HEK293 (cell line): ENCODE measurements around the gene CSPG4.

Experiments used
- CTCF ChIA-PET: fragments of 350-600 bp; formaldehyde crosslinking; extraction: SDS; loops from one replicate; lab custom pipeline; 2021; ENCODE audit warnings: antibody characterized with exemption; lab: Yijun Ruan, JAX
- POLR2A ChIA-PET: fragments of 300-600 bp; formaldehyde crosslinking; extraction: SDS; loops from one replicate; lab custom pipeline; 2020; ENCODE audit warnings: antibody characterized with exemption, inconsistent platforms; lab: Yijun Ruan, JAX
- H3K27ac ChIP-seq: fragments of 200-500 bp; sonication (Bioruptor generic); 2 replicates; pipeline ENCODE4 v1.5.1; 2014; ENCODE audit warnings: low read depth, low read length, control low read depth, inconsistent platforms; ENCODE audit errors: extremely low read depth
- H3K36me3 ChIP-seq, 2 experiments: fragments of 200-500 bp in 1 of 2; sonication (Bioruptor generic) in 1 of 2; 1 replicate in 1 of 2; 2 replicates in 1 of 2; pipeline ENCODE4 v1.5.1; 2014 to 2017; ENCODE audit warnings: inconsistent platforms in 2 of 2, low read length in 2 of 2; ENCODE audit not compliant: control insufficient read depth in 2 of 2, insufficient read depth in 1 of 2
- H3K4me1 ChIP-seq: fragments of 200-500 bp; sonication (Bioruptor generic); 2 replicates; pipeline ENCODE4 v1.5.1; 2014; ENCODE audit warnings: mild to moderate bottlenecking, low read length, inconsistent platforms; ENCODE audit not compliant: control insufficient read depth, insufficient read depth
- H3K4me3 ChIP-seq: 2 replicates; pipeline ENCODE4 v1.5.1; 2011; ENCODE audit warnings: low read depth, mild to moderate bottlenecking, control low read depth, low read length, moderate library complexity
- H3K9me3 ChIP-seq: fragments of 200-500 bp; sonication (Bioruptor generic); 2 replicates; pipeline ENCODE4 v1.5.1; 2014; ENCODE audit warnings: low read depth, low read length, inconsistent platforms; ENCODE audit not compliant: control insufficient read depth, insufficient read depth
- GFI1B ChIP-seq: fragments of 450-650 bp; formaldehyde crosslinking; IDR thresholded peaks from 2 replicates; pipeline ENCODE4 v1.5.1; 2016; ENCODE audit warnings: missing biosample characterization, missing genetic modification characterization
- HOXD13 ChIP-seq: sonication (generic); formaldehyde crosslinking; IDR thresholded peaks from 2 replicates; pipeline ENCODE4 v1.8.0; 2022; ENCODE audit warnings: missing genetic modification reagents, borderline replicate concordance
- SP2 ChIP-seq: fragments of 450-650 bp; formaldehyde crosslinking; IDR thresholded peaks from 2 replicates; pipeline ENCODE4 v1.5.1; 2016; ENCODE audit warnings: missing biosample characterization, missing genetic modification characterization
- ZBTB21 ChIP-seq: fragments of 450-650 bp; formaldehyde crosslinking; IDR thresholded peaks from 2 replicates; pipeline ENCODE4 v1.5.1; 2017; ENCODE audit warnings: missing biosample characterization, missing genetic modification characterization
- ZFP37 ChIP-seq: fragments of 450-650 bp; formaldehyde crosslinking; IDR thresholded peaks from 2 replicates; pipeline ENCODE4 v1.5.1; 2016; ENCODE audit warnings: missing biosample characterization, missing genetic modification characterization
- ZFP41 ChIP-seq: fragments of 450-650 bp; formaldehyde crosslinking; IDR thresholded peaks from 2 replicates; pipeline ENCODE4 v1.5.1; 2016; ENCODE audit warnings: missing biosample characterization, missing genetic modification characterization, borderline replicate concordance
- ZIC2 ChIP-seq: fragments of 450-650 bp; formaldehyde crosslinking; IDR thresholded peaks from 2 replicates; pipeline ENCODE4 v1.5.1; 2016; ENCODE audit warnings: missing biosample characterization, missing genetic modification characterization
- ZNF140 ChIP-seq: fragments of 450-650 bp; formaldehyde crosslinking; IDR thresholded peaks from 2 replicates; pipeline ENCODE4 v1.5.1; 2016; ENCODE audit warnings: missing biosample characterization, missing genetic modification characterization
- ZNF19 ChIP-seq: fragments of 450-650 bp; formaldehyde crosslinking; IDR thresholded peaks from 2 replicates; pipeline ENCODE4; 2016; ENCODE audit warnings: missing biosample characterization, missing genetic modification characterization, low read depth
- ZNF2 ChIP-seq: fragments of 450-650 bp; formaldehyde crosslinking; IDR thresholded peaks from 2 replicates; pipeline ENCODE4 v1.5.1; 2016; ENCODE audit warnings: missing biosample characterization, missing genetic modification characterization
- ZNF24 ChIP-seq: fragments of 450-650 bp; formaldehyde crosslinking; IDR thresholded peaks from 2 replicates; pipeline ENCODE4 v1.5.1; 2016; ENCODE audit warnings: missing biosample characterization, missing genetic modification characterization
- ZNF292 ChIP-seq: fragments of 450-650 bp; formaldehyde crosslinking; IDR thresholded peaks from 2 replicates; pipeline ENCODE4 v1.5.1; 2016; ENCODE audit warnings: low read depth, missing biosample characterization, missing genetic modification characterization, borderline replicate concordance
- ZNF354C ChIP-seq: fragments of 450-650 bp; formaldehyde crosslinking; IDR thresholded peaks from 2 replicates; pipeline ENCODE4 v1.5.1; 2016; ENCODE audit warnings: missing biosample characterization, missing genetic modification characterization, low read depth, borderline replicate concordance
- ZNF514 ChIP-seq: fragments of 450-650 bp; formaldehyde crosslinking; IDR thresholded peaks from 2 replicates; pipeline ENCODE4 v1.5.1; 2016; ENCODE audit warnings: missing biosample characterization, missing genetic modification characterization
- ZNF560 ChIP-seq: fragments of 450-650 bp; formaldehyde crosslinking; IDR thresholded peaks from 2 replicates; pipeline ENCODE4 v1.5.1; 2017; ENCODE audit warnings: missing biosample characterization, missing genetic modification characterization, borderline replicate concordance
- ZNF561 ChIP-seq: fragments of 450-650 bp; IDR thresholded peaks from 2 replicates; pipeline ENCODE4 v1.5.1; 2018; ENCODE audit warnings: missing biosample characterization, missing genetic modification characterization, borderline replicate concordance
- ZNF600 ChIP-seq: fragments of 450-650 bp; formaldehyde crosslinking; IDR thresholded peaks from 2 replicates; pipeline ENCODE4 v1.5.1; 2016; ENCODE audit warnings: missing biosample characterization, missing genetic modification characterization
- ZNF623 ChIP-seq: fragments of 450-650 bp; formaldehyde crosslinking; IDR thresholded peaks from 2 replicates; pipeline ENCODE4 v1.5.1; 2016; ENCODE audit warnings: missing biosample characterization, missing genetic modification characterization
- ZNF677 ChIP-seq: fragments of 450-650 bp; IDR thresholded peaks from 2 replicates; pipeline ENCODE4 v1.5.0; 2018; ENCODE audit warnings: missing biosample characterization, mild to moderate bottlenecking, missing genetic modification characterization, moderate library complexity
- ZNF776 ChIP-seq: fragments of 450-650 bp; formaldehyde crosslinking; IDR thresholded peaks from 2 replicates; pipeline ENCODE4 v1.5.0; 2017; ENCODE audit warnings: missing biosample characterization, missing genetic modification characterization, borderline replicate concordance
- ZNF792 ChIP-seq: fragments of 450-650 bp; formaldehyde crosslinking; IDR thresholded peaks from 2 replicates; pipeline ENCODE4 v1.5.1; 2016; ENCODE audit warnings: missing biosample characterization, missing genetic modification characterization
- TF ChIP-seq, protein P1 (sequence below): fragments of 450-650 bp; formaldehyde crosslinking; IDR thresholded peaks from 2 replicates; pipeline ENCODE4 v1.5.1; 2016; ENCODE audit warnings: missing biosample characterization, missing genetic modification characterization
- TF ChIP-seq, protein P2 (sequence below): sonication (generic); formaldehyde crosslinking; IDR thresholded peaks from 2 replicates; pipeline ENCODE4 v1.8.1; 2022; ENCODE audit warnings: mild to moderate bottlenecking, moderate library complexity, missing genetic modification reagents
- TF ChIP-seq, protein P3 (sequence below): fragments of 450-650 bp; formaldehyde crosslinking; IDR thresholded peaks from 2 replicates; pipeline ENCODE4 v1.5.1; 2016; ENCODE audit warnings: missing biosample characterization, missing genetic modification characterization
- TF ChIP-seq, protein P4 (sequence below): fragments of 450-650 bp; formaldehyde crosslinking; IDR thresholded peaks from 2 replicates; pipeline ENCODE4 v1.5.1; 2016; ENCODE audit warnings: missing biosample characterization, missing genetic modification characterization, low read depth
- TF ChIP-seq, protein P5 (sequence below): fragments of 450-650 bp; formaldehyde crosslinking; IDR thresholded peaks from 2 replicates; pipeline ENCODE4 v1.5.1; 2016; ENCODE audit warnings: missing biosample characterization, missing genetic modification characterization

The CSPG4 gene

DNA sequence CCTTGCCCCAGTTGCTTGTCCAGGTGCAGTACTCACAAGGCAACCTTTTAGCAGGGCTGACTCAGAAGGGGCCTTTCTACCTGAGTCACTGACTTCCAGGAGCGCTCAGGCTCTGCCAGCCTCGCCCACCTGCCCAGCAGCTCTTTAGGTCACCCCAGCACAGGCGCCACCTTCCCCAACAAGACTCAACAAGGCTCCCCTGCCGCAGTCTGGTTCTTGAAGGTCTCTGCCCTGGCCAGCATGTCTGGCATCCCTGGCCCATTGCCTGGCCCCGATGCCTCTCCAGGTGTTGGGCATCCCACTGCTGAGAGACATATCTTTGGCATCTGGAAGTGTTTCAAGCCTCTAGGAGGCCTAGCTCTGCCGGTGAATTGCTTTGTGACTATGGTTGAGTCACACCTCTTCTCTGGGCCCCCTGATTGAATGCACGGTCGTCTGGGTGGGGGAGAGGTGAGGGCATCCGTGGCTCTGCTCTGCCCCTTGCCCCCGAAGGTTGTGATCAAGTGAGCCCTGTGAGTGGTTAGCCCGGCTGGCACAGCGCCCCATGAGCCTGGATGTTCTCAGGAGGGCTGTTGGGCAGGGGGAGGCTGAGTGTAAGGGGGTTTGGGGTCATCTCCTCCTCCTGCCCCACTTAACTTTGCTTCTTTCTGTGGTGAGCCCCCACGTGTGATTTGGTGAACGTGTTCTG, 43.3 kb downstream of the CSPG4 start:
- H3K4me1 ChIP-seq: peaks cover 10% of the 10 kb centered on the region
- H3K4me3 ChIP-seq: no peak overlapping the region
- TF ChIP-seq, protein P1, sequence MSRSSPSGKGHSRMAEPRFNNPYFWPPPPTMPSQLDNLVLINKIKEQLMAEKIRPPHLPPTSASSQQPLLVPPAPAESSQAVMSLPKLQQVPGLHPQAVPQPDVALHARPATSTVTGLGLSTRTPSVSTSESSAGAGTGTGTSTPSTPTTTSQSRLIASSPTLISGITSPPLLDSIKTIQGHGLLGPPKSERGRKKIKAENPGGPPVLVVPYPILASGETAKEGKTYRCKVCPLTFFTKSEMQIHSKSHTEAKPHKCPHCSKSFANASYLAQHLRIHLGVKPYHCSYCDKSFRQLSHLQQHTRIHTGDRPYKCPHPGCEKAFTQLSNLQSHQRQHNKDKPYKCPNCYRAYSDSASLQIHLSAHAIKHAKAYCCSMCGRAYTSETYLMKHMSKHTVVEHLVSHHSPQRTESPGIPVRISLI (tag by site-specific recombination): no peak
- H3K27ac ChIP-seq: no peak overlapping the region
- ChIA-PET POLR2A (interaction anchor here (0.9 to 1.5 kb wide), 2 partner anchors 8 to 22 kb away, joined by 3 read pairs; partner anchors contain the start of gene SNX33), CTCF (no interaction called here)
- H3K9me3 ChIP-seq: no peaks in the 10 kb centered on the region
- H3K36me3 ChIP-seq: no peaks in the 10 kb centered on the region

DNA sequence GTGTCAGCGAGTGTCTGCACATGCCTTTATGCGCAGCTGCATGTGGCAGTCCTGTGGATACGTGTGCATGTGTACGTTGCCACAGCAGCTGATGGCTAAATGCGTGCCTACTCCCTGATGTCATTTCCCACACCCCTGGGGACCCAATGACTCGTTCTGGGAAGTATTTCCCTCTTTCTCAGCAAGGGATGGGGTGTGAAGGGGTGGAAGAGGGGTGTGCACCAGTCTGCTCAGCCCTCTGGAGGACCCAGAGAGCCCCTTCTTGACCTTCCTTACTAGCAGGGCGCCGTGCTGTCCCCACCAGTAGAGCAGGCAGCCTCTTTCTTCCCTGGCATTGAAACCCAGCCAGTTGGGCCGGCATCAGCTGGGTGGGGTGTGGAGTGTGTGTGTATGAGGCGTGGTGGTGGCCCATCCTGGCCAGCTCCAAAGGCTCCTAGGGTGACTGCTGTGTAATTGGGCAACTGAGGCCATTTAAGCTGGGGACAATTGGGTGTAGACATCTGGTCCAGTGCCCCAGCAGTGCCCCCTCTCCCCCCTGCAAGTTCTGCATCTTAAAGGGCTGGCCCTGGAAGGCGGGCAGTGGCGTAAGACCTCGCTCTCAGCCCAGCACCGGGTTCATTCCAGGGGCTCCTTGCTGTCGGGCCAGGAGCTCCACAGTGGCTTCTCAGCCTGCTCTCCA, 45.7 kb downstream of the CSPG4 start:
- no peaks in the 10 kb centered on the region for H3K36me3 ChIP-seq
- H3K27ac ChIP-seq: no peak overlapping the region
- H3K9me3 ChIP-seq: no peaks in the 10 kb centered on the region
- ChIA-PET POLR2A (interaction anchor here (0.6 to 1.3 kb wide), 6 partner anchors 26 to 299 kb away, joined by 3 to 7 read pairs (median 3); partner anchors contain the start of gene SIN3A), CTCF (interaction anchor here (1.0 to 1.2 kb wide), 3 partner anchors 13 to 19 kb away, joined by 3 read pairs; partner anchors contain the start of gene SNX33)
- no peak overlapping the region for H3K4me3 ChIP-seq
- H3K4me1 ChIP-seq: no peaks in the 10 kb centered on the region
- TF ChIP-seq ZNF514 (no peak), ZNF776 (tag by site-specific recombination) (no peak), ZNF792 (tag by site-specific recombination) (no peak), ZIC2 (peak; percentile 64), SP2 (tag by site-specific recombination) (0 out of 2 replicates have a peak, but pooled peaks have one; percentile 4), ZNF677 (tag by site-specific recombination) (no peak), ZNF140 (no peak), ZFP37 (tag by site-specific recombination) (0 out of 2 replicates have a peak, but pooled peaks have one; percentile 70), ZNF600 (tag by site-specific recombination) (peak; percentile 57; the same call in 1 of the 2 replicates), ZNF292 (no peak), ZNF24 (tag by site-specific recombination) (0 out of 2 replicates have a peak, but pooled peaks have one; percentile 33), ZNF560 (tag by site-specific recombination) (no peak), ZNF19 (tag by site-specific recombination) (no peak), HOXD13 (CRISPR knock-in tag) (0 out of 2 replicates have a peak, but pooled peaks have one; percentile 34), ZFP41 (tag by site-specific recombination) (no peak), ZNF561 (no peak), ZNF2 (tag by site-specific recombination) (no peak), ZNF354C (no peak), ZNF623 (tag by site-specific recombination) (no peak), ZBTB21 (peak; percentile 66), GFI1B (tag by site-specific recombination) (no peak)
- TF ChIP-seq, protein P2, sequence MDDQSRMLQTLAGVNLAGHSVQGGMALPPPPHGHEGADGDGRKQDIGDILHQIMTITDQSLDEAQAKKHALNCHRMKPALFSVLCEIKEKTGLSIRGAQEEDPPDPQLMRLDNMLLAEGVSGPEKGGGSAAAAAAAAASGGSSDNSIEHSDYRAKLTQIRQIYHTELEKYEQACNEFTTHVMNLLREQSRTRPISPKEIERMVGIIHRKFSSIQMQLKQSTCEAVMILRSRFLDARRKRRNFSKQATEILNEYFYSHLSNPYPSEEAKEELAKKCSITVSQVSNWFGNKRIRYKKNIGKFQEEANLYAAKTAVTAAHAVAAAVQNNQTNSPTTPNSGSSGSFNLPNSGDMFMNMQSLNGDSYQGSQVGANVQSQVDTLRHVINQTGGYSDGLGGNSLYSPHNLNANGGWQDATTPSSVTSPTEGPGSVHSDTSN (CRISPR knock-in tag): 0 out of 2 replicates have a peak, but pooled peaks have one; percentile 24
- TF ChIP-seq, protein P3, sequence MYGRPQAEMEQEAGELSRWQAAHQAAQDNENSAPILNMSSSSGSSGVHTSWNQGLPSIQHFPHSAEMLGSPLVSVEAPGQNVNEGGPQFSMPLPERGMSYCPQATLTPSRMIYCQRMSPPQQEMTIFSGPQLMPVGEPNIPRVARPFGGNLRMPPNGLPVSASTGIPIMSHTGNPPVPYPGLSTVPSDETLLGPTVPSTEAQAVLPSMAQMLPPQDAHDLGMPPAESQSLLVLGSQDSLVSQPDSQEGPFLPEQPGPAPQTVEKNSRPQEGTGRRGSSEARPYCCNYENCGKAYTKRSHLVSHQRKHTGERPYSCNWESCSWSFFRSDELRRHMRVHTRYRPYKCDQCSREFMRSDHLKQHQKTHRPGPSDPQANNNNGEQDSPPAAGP (tag by site-specific recombination): peak; percentile 95
- TF ChIP-seq, protein P4, sequence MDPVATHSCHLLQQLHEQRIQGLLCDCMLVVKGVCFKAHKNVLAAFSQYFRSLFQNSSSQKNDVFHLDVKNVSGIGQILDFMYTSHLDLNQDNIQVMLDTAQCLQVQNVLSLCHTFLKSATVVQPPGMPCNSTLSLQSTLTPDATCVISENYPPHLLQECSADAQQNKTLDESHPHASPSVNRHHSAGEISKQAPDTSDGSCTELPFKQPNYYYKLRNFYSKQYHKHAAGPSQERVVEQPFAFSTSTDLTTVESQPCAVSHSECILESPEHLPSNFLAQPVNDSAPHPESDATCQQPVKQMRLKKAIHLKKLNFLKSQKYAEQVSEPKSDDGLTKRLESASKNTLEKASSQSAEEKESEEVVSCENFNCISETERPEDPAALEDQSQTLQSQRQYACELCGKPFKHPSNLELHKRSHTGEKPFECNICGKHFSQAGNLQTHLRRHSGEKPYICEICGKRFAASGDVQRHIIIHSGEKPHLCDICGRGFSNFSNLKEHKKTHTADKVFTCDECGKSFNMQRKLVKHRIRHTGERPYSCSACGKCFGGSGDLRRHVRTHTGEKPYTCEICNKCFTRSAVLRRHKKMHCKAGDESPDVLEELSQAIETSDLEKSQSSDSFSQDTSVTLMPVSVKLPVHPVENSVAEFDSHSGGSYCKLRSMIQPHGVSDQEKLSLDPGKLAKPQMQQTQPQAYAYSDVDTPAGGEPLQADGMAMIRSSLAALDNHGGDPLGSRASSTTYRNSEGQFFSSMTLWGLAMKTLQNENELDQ: no peak
- TF ChIP-seq, protein P5, sequence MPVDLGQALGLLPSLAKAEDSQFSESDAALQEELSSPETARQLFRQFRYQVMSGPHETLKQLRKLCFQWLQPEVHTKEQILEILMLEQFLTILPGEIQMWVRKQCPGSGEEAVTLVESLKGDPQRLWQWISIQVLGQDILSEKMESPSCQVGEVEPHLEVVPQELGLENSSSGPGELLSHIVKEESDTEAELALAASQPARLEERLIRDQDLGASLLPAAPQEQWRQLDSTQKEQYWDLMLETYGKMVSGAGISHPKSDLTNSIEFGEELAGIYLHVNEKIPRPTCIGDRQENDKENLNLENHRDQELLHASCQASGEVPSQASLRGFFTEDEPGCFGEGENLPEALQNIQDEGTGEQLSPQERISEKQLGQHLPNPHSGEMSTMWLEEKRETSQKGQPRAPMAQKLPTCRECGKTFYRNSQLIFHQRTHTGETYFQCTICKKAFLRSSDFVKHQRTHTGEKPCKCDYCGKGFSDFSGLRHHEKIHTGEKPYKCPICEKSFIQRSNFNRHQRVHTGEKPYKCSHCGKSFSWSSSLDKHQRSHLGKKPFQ (tag by site-specific recombination): no peak
